ENCODE measurements around the gene HPCAL1. TPM values are rescaled to one million over a fixed set of nuclear protein-coding genes. Genes with fewer than 3 reads are reported as not detected.

Gene HPCAL1
- total RNA-seq, 2 donors from 2014 or later: 64.5 to 85.7 TPM

GRCh38 chr2:10328670-10329579, 26.2 kb downstream of the HPCAL1 start:
- DNase-seq: no peak
- Histone ChIP-seq H3K36me3 (no peaks in the 10 kb centered on the region), H3K4me3 (no peak overlapping the region), H3K27me3 (no peaks in the 10 kb centered on the region), H3K27ac (peak overlapping the region; percentile 48), H3K9me3 (no peaks in the 10 kb centered on the region), H3K9ac (ENCODE audit: low read depth in 2 of 2, low read length in 2 of 2) (peak overlapping the region; percentile 38 to 48), H3K4me1 (peaks cover 36% of the 10 kb centered on the region)
- intact Hi-C loops (cut with DNase I): no loop called here
- TF ChIP-seq, protein P1, sequence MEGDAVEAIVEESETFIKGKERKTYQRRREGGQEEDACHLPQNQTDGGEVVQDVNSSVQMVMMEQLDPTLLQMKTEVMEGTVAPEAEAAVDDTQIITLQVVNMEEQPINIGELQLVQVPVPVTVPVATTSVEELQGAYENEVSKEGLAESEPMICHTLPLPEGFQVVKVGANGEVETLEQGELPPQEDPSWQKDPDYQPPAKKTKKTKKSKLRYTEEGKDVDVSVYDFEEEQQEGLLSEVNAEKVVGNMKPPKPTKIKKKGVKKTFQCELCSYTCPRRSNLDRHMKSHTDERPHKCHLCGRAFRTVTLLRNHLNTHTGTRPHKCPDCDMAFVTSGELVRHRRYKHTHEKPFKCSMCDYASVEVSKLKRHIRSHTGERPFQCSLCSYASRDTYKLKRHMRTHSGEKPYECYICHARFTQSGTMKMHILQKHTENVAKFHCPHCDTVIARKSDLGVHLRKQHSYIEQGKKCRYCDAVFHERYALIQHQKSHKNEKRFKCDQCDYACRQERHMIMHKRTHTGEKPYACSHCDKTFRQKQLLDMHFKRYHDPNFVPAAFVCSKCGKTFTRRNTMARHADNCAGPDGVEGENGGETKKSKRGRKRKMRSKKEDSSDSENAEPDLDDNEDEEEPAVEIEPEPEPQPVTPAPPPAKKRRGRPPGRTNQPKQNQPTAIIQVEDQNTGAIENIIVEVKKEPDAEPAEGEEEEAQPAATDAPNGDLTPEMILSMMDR (IDR thresholded peaks at IDR 0.05): no peak

DNA sequence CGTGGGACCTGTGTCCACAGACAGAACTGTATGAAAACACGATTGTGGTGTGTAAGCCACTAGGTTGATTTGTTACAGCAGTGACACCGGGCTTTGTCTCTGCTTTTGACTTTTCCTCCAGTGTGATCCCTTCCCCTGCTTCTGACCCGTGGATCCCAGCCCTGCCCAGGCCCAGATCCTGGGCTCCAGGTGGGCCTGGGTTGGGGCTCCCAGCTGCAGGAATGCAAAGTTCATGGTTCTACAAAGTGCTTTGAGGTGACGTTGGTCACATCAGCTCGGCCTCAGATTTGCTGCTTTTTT, 26.8 kb downstream of the HPCAL1 start:
- Histone ChIP-seq H3K9ac (ENCODE audit: low read depth in 2 of 2, low read length in 2 of 2) (peak overlapping the region; percentile 38 to 48), H3K4me1 (peaks cover 36% of the 10 kb centered on the region), H3K27ac (peak overlapping the region; percentile 48), H3K9me3 (no peaks in the 10 kb centered on the region), H3K4me3 (no peak overlapping the region), H3K27me3 (no peaks in the 10 kb centered on the region), H3K36me3 (no peaks in the 10 kb centered on the region)
- intact Hi-C loops (cut with DNase I): no loop called here
- DNase-seq: no peak
- TF ChIP-seq, protein P1 (IDR thresholded peaks at IDR 0.05): no peak

DNA sequence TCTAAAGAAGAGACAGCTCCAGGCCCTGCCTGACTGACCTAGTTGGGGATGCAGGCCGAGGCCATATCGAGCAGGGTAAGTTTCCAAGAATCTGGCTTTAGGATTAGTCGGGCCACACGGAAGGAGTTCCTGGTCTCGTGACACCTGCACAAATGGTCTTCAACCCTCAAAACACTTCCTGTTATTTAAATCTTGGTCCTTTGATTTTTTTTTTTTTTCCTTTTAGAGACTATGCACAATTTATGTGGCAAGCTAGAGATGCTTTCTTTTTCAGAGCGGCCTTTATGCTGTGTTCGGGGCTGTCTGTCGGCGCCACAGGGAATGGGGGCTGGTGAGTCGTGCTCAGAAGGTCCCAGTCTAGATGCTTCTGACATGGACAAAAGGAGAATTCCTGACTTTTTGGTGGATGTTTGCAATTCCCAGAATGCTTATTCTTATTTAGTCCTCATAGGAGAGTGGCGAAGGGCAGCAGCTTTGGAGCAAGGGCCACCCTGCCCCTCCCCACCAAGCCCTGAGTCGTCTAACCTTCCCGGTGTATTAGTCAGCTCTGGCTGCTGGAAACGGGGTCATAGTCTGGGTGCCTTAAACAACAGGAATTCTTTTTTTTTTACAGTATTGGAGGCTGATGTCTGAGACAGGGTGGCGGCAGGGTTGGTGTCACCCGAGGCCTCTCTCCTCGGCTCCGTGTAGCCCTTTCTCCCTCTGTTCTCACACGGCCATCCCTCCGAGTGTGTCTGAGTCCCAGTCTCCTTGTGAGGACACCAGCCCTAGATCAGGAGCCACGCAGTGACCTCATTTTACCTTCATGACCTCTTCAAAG, 27.4 kb downstream of the HPCAL1 start:
- H3K27me3 ChIP-seq: no peaks in the 10 kb centered on the region
- H3K27ac ChIP-seq: peak overlapping the region; percentile 48
- no peaks in the 10 kb centered on the region for H3K36me3 ChIP-seq
- no peak for DNase-seq
- no peaks in the 10 kb centered on the region for H3K9me3 ChIP-seq
- H3K4me1 ChIP-seq: peaks cover 33% of the 10 kb centered on the region
- TF ChIP-seq, protein P1 (IDR thresholded peaks at IDR 0.05): no peak
- no peak overlapping the region for H3K4me3 ChIP-seq
- peak overlapping the region; percentile 38 to 51 for H3K9ac ChIP-seq (ENCODE audit: low read depth in 2 of 2, low read length in 2 of 2)
- intact Hi-C loops (cut with DNase I): no loop called here

- Histone ChIP-seq H3K9me3 (no peaks in the 10 kb centered on the region), H3K4me3 (peak overlapping the region; percentile 18), H3K9ac (ENCODE audit: low read depth in 2 of 2, low read length in 2 of 2) (peak overlapping the region; percentile 30 to 51), H3K27me3 (no peaks in the 10 kb centered on the region), H3K36me3 (no peaks in the 10 kb centered on the region), H3K4me1 (peaks cover 28% of the 10 kb centered on the region), H3K27ac (peak overlapping the region; percentile 48)
- TF ChIP-seq, protein P1 (IDR thresholded peaks at IDR 0.05): no peak
- no peak for DNase-seq
- intact Hi-C loops (cut with DNase I): no loop called here
These were observed 28.0 kb downstream of the HPCAL1 start for GRCh38 chr2:10330700-10331026.

- DNase-seq: peak; percentile 78
- intact Hi-C loops (cut with DNase I): no loop called here
- Histone ChIP-seq H3K4me3 (peak overlapping the region; percentile 18), H3K9ac (ENCODE audit: low read depth in 2 of 2, low read length in 2 of 2) (peak overlapping the region; percentile 51 to 59), H3K36me3 (no peaks in the 10 kb centered on the region), H3K27me3 (no peaks in the 10 kb centered on the region), H3K9me3 (no peaks in the 10 kb centered on the region), H3K4me1 (peaks cover 26% of the 10 kb centered on the region), H3K27ac (peak overlapping the region; percentile 48)
- TF ChIP-seq, protein P1 (IDR thresholded peaks at IDR 0.05): no peak
These were observed 28.5 kb downstream of the HPCAL1 start for GRCh38 chr2:10331027-10331701.
